Stimulated activated CD4-positive, alpha-beta T cell treated with anti-CD3 and anti-CD28 coated beads, TNF-alpha, amount 100 ng/mL, for 1 hour (primary cell): ENCODE results near the gene ARNT2.

Experiments
- DNase-seq, 3 donors: peaks; one replicate each; pipeline ENCODE4 v3.0.0-alpha.2; 2020; ENCODE audit warnings: low read depth in 3 of 3, low spot score in 1 of 3

Gene ARNT2

DNA sequence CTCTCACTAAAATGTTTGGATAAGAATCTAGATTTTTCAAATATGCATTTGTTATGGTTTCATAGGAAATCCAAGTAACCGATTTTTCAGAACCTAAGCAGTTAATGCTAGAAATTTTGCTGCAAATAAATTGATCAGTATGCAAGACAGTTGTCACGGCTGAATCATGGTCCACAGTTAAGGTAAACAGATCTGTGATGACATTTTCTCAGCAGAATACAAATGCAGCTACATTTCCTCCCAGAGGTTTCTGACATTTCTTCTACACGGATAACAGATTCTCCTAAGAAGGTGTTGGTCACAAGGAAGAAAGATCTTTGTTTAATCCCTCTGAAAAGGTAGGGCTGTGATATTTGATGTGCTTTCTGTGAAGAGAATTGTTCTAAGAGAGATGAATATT lies 36.9 kb downstream of the ARNT2 start:
- DNase-seq = no peak

GRCh38 chr15:80441714-80442113 lies 37.5 kb downstream of the ARNT2 start:
- DNase-seq = no peak

GRCh38 chr15:80442728-80443403 lies 38.7 kb downstream of the ARNT2 start:
- no peak for DNase-seq

- DNase-seq = no peak
Measured at GRCh38 chr15:80444680-80445251, 40.6 kb downstream of the ARNT2 start.

DNA sequence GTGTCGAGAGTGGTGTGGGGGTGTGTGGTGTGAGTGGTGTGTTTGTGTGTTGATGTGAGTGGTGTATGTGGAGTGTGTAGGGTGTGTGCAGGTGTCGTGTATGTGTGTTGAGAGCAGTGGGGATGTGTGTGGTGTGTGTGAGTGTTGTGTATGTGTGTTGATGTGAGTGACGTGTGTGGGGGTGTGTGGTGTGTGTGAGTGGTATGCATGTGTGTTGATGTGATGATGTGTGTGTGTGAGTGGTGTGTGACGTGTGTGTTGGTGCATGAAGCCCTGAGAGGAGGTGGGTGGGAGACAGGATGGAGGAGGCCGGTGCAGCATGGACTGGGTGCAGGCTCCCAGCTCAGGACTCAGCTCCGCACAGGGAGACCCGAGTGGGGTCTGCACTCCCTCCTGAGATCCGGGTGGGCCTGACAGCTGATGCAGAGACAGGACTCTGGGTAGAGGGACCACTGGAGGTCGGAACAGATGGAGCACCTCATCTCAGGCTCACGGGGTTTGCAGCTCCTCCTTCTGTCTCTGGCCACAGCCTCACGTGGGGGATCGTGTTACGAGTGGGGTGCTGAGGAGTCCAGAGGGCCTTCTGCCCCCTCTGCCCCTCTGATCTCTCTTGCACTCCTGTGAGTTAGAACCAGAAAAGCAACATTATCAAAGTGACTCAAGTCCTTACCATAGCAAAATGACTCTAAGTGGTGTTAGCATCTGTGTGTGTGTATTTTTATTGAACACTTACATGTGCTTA lies 41.3 kb downstream of the ARNT2 start:
- DNase-seq = no peak

DNA sequence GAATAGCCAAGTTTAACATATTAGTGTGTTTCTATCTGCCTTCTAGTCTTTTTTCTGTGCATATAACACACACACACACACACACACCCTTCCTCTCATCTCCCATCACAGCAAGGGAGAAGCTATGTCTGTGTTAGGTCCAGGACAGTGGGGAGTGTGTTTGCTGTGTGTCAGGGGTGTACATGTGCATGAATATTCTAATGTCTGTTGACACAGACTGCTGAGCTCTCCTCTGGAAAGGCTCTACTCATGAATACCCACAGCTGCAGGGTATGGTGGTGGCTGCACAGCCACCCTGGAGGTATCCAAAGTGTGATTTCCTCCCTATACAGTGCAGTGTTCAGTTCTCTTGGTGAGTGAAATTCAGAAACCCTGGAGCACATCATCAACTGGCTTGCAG lies 42.9 kb downstream of the ARNT2 start:
- DNase-seq = no peak

DNA sequence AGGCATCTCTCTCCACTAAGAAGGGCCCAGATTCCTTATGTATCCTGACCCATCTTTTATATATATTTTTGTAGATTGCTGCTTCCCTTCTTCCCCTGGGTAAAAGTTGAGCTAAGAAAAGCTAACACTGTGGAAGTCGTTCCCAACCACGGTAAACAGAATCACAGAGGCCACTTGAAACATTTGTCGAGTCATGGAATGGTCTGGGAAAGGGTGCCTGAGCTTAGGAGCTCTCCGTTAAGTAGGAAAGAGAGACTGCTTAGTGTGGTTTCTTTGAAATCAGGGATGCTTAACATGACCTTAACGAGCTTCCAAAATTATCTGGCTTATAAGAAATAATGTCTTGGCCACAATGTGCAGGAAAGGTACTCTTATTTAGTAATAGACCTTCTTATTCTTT lies 45.6 kb downstream of the ARNT2 start:
- no peak for DNase-seq

GRCh38 chr15:80450811-80451321 lies 46.7 kb downstream of the ARNT2 start:
- DNase-seq = no peak

- DNase-seq = no peak
Measured at GRCh38 chr15:80452166-80452565, 48.0 kb downstream of the ARNT2 start.

DNA sequence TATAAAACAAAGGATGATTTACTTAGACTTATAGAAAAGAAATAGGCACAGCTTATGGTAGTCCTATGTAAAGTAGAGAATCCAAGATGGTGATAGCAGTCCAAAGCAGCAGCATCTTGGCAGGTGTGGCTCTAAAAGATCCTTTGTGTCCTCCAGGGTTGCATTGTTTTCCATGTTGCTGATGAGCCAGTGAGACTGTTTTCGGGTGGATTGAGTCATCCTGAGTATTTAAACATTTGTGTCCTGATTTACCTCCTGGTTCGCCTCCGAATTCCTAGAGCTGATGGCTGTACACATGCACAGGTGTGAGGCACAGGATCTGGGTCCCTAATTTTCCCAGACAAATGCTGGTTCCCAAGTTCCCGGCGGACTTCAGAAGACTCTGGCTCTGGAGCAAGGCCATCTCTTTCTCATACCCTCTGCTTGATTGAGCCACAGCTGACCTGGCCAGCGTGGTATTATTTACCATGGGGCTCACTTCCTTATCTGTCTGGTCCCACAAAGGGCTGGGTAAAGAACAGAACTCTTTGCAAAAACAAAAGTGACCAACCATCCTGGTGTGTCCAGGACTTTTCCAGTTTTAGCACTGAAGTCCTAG lies 51.0 kb downstream of the ARNT2 start:
- DNase-seq = no peak

GRCh38 chr15:80455668-80456442 lies 51.7 kb downstream of the ARNT2 start:
- peak; percentile 4 to 25 (median 8) for DNase-seq

DNA sequence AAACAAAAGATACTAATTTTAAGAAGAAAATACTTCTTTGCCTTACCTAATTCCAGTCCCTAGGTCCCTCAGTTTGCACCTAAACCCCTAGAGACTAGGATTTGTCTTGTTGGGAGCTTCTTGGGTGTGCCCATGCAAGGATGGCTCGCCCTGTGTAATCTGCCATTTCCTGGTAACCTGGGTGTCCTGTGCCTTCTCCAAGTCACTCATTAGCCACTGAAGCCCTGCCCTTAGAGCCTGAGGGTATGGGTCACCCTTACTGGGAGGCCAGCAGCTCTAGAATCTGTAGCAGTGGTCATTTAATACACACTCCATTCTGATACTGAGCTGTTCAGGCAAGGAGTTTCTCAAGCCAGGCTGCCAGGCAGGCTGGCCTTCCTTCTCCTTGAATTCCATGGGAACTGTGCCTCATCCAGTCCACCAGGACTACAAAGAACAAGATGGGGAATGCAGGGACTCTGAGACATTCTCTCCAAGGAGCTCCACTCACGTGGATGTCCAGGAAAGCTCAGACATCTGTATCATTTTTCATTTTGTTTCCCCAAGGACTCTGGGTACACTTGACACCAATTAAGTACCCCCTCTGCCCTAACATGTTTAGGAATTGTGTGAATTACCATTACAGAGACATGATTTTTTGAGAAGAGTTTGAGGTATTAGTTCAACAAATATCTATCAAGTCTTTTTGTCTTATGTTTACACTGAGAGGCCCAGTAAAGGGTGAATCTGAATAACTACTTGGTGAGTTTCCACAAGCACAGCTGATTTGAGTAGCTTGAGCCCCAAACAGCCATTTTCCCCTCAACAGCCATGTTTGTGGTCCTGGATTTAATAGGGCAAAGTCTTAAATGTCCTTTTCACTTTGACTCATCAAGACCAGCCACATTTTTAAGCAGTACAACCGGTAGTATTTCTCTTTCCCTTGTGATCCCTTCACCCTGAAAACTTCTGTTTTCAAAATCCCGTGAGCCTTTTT lies 52.6 kb downstream of the ARNT2 start:
- DNase-seq = no peak

GRCh38 chr15:80457896-80458295 lies 53.7 kb downstream of the ARNT2 start:
- DNase-seq = no peak

- DNase-seq = no peak
Measured at GRCh38 chr15:80458580-80458979, 54.4 kb downstream of the ARNT2 start.

- no peak for DNase-seq
Measured at GRCh38 chr15:80459380-80459779, 55.2 kb downstream of the ARNT2 start.

GRCh38 chr15:80459818-80460217 lies 55.6 kb downstream of the ARNT2 start:
- DNase-seq = no peak

- DNase-seq = no peak
Measured at GRCh38 chr15:80461356-80462095, 57.3 kb downstream of the ARNT2 start.

- DNase-seq = no peak
Measured at GRCh38 chr15:80462111-80462510, 57.9 kb downstream of the ARNT2 start.

DNA sequence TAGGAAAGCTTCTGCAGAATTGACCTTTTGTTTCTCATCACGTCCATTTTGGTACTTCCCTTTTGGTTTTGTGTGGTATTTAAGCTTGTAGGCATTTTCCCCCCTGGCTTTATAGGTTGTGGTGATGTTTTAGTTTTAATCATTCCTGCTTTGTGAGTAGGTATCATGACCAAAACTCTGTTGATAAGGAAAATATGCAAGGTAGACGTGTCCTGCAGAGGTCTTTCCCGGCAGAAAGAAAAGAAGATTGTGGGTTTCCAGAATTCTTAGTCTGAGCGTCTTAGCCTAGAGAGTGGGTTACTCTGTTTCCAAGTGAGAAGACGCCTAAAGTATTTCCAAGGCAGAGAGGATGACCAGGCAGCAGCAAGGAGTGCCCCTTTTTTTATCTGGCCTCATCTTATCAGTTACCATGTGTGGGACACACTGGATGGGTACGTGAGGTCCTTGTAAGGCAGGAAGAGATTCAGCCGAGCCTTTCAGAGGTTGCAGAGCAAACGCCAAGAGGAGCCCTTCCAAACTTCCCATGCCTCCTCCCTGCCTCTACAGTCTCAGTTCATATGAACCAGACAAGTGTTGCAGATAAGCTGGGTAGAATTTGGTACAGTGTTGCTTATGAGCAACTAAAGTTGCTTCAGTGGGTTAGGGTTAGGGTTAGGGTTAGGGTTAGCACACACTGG lies 58.8 kb downstream of the ARNT2 start:
- DNase-seq = no peak
